HG03159 (cell line): ENCODE measurements around the gene USF3.
A peak's percentile ranks its signal among the peaks of the same experiment; 100 is the strongest.

Experiments used
- ATAC-seq: cut with Tn5 transposase; IDR thresholded peaks from one replicate; pipeline ENCODE4 v1.9.1; 2021; ENCODE audit warnings: mild to moderate bottlenecking, moderate library complexity; ENCODE audit not compliant: unreplicated experiment

The USF3 gene, protein sequence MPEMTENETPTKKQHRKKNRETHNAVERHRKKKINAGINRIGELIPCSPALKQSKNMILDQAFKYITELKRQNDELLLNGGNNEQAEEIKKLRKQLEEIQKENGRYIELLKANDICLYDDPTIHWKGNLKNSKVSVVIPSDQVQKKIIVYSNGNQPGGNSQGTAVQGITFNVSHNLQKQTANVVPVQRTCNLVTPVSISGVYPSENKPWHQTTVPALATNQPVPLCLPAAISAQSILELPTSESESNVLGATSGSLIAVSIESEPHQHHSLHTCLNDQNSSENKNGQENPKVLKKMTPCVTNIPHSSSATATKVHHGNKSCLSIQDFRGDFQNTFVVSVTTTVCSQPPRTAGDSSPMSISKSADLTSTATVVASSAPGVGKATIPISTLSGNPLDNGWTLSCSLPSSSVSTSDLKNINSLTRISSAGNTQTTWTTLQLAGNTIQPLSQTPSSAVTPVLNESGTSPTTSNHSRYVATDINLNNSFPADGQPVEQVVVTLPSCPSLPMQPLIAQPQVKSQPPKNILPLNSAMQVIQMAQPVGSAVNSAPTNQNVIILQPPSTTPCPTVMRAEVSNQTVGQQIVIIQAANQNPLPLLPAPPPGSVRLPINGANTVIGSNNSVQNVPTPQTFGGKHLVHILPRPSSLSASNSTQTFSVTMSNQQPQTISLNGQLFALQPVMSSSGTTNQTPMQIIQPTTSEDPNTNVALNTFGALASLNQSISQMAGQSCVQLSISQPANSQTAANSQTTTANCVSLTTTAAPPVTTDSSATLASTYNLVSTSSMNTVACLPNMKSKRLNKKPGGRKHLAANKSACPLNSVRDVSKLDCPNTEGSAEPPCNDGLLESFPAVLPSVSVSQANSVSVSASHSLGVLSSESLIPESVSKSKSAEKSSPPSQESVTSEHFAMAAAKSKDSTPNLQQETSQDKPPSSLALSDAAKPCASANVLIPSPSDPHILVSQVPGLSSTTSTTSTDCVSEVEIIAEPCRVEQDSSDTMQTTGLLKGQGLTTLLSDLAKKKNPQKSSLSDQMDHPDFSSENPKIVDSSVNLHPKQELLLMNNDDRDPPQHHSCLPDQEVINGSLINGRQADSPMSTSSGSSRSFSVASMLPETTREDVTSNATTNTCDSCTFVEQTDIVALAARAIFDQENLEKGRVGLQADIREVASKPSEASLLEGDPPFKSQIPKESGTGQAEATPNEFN (N-terminal part only)

DNA sequence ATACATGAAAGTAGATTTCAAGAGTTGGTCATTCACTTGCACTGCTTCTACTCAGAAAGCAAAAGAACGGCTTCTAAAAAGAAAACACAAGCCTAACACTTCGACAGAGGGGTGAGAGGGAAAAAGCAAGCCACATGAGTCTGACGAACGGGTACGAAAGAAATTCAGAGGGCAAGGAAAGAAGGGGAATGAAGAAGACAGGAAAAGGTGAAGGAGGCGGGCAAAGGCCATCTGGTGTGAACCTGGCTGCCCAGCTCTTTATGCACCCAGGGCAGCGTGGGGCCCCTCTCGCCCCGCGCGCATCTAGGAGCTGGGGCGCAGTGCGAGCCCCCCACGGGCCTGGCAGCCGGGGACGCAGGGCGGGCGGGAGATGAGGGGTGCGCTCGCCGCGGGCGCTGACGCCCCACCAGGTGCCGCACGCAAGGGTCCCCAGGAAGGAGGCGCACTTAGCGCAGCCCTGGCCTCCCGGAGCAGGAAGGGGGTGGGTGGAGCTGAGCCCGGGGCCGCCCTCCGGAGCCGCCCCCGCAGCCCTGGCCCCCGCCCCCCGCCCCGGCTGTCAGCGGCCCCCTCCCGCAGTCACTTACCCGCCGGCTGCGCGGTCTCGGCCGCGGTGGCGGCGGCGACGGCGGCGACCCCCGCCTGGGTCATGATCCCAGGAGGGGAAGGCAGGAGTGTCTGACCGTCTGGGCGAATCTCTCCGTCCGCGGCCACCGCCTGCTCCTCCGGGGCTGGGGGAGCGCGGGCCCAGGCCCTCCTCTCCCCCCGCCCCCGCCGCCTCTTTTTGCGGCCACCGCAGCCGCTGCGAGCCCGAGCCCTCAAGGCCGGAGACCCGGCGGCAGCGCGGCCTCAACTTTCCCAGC lies at the start of gene USF3:
Gene USF3 (minus strand): TSS at position 857 of the 860 bp plus-strand sequence. CDS start 21,764 bp downstream, outside the sequence.
- peak; percentile 62 for ATAC-seq

DNA sequence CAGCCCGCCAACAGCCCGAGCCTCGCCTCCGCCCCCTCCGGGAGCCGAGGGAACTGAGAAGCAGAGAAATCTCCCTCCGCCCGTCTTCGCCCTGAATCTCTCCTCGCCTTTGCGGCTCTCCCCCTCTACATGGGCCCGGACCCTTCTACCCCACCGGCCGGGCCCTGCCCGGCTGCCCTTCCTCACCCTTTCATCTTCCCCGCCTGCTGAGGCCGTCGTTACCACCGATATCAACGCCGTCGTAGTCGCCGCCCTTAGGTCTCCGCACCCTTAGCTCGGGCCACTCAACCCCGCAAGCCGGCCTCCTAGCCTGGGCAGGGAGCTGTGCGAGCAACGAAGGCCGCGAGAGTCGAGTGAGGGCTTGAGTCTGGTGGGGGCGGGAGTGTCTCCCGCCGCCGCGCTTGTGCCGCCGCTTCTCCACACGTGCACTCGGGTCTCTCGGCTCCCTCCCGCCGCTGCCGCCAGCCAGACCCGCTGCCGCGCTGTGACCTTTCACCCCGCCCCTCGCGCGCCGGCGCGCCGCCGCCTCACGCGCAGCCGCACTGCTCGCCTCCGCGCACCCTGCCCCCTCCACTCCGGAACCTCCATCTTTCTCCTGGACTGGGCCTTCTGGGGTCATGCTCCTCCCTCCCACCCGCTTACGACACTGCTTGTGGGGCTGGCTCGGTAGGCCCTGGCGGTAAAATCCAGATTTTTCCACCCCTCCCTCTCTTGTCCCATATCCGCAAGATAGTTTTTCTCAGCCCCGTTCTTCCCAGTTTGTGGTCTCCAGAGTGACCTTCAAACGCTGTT lies 49.5 kb upstream of the USF3 start, which contains the start of gene NAA50:
Gene NAA50 (minus strand): TSS at position 494 of the 792 bp plus-strand sequence. CDS start 300 bp downstream, at position 194.
- ATAC-seq = peak; percentile 47

DNA sequence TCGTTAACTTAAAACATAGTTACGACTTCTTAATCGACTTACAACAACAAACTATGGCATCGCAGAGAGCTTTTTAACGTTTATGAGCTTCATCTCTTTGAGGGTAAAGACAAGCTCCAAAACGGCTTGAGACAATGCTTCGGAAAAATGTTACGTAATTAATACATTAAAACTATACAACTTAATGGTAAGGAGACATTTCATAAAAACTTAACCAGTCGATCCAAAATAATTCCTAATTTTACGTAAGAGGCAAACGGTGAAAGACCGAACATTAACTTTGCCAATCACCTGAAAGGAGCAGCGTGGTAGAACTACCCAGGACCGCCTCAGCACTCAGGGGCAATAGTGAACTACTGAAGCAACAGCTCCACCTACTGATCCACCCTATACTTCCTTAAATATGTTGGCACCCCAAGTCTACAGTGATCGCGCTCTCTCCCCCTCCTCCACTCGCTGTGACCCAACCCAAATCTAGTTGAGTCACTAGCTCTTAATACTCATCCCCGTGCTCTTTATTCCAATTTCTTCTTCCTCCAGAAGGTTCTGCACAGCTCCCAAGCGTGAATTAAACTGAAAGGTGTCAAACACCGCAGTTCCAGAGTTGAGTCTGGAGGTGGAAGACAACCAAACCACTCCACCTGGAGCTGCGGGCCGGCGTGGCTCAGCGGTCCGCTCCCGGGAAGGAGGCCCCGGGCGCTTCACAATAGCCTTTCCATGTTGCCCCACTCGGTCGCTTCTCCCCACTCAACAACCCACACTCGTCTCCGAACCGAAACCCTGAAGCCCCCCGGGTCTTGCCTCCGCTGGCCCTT lies 48.7 kb upstream of the USF3 start:
- peak; percentile 55 for ATAC-seq

DNA sequence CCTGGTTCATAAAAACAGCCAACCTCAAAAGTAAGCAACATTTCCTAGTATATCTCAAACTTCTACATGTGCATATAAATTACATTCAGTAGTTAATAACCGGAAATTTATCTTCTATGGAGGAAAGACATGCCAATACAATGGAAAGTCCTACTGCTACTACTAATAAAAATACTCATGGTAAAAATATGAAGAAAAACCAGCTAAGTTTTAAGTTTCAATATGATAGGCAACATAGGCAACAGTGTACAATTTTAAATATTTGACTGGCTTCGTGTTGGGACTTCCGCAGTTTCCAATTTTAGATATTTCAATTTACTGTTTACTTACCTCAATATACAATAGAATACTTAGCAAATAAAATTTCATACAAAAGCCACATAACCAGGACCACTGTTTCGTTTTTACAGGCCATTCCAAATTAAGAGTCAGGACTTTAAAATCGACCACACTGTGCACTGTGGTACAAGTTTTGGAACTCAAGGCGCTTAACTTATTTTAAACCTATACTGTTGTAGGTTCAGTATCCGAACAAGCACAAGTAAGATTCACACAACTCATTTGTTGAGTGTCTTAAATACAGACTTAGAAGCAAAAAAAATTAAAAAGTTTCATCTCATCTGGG lies 46.7 kb upstream of the USF3 start:
- ATAC-seq = no peak

DNA sequence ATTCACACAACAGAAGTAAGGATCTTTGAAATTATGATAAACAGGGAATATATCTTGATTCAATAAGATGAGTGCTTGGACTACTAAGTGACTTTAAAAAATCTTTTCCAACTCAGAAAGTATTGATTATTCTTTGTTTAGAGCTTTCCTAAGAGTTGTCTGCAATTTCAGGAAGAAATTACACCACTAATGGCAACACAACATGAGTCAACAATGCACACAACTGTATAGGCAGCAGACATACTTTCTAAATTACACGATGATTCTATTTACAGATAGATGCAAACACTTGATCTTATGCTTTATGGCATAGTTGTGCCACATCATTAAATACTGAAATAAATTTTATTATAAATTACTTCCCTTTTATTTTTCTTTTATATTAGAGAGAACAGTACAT lies 45.2 kb upstream of the USF3 start:
- no peak for ATAC-seq

DNA sequence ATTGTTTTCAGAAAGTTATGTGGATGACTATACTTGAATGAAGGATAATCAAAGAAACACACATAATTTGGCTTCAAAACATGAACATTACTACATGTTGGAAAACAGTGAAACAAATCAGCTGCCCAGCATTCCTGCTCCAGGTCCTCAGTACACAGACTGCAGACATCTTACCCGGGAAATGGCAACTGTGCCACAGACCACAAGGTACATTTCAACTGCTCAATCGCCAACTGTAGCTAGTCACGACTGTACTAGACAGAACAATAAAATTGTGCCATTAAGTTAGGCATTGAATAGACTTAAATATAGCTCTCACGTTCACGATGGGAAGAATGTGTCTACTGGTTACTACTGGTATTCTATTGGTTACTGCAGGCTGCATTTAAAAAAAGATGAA lies 44.6 kb upstream of the USF3 start:
- ATAC-seq = no peak

DNA sequence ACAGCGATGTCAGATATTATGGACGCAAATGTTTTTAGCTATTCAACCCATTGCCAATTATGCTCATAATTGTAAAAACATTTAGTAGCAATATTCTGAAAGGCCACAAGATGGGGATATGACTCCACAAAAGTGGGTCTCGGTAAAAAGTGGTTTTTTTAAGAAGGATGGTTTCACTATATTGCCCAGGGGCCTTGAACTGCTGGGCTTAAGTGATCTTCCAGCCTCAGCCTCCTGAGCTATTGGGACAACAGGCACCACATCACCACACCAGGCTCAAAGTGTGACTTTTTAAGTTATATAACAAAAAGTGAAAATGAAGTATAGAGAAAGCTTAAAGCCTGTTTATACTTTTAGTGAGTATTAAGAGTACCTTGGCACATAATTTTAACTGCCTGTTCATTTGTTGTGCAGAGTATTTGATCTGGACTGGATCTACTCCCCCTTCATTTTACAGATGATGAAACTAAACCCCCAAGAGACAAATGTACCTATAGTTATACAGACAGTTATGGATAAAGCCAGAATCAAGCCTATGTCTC lies 40.2 kb upstream of the USF3 start:
- ATAC-seq = peak; percentile 65

DNA sequence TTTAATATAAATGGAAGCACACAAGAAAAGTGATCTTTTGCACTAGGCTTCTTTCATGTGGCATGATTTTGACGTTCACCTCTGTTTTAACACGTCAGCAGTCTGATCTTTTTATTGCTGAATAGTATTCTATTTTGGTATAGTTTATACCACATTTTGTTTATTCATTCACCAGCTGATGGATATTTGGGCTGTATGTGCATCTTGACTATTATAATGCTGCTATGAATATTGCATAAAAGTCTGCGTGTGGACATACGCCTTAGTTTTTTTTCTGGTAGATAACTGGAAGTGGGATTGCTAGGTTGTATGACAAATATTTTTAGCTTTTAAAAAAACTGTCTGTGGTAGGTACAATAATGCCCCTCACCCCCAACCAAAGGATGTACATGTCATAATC lies 35.3 kb upstream of the USF3 start:
- ATAC-seq = no peak

DNA sequence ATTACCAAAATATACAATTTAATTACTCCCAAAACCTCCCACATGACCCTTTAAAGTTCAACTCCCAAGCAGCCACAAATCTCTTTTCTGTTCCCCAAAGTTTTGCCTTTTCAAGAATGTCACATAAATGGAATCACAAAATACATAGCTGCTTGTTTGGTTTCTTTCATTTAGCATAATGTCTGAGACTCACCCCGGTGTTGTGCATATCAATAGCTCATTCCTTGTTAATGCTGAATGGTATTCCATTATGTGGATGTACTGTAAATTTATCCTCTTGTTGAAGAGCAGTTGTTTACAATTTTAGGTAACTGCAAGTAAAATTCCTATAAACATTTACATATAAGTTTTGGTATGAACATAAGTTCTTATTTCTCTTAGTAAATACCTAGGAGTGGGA lies 34.1 kb upstream of the USF3 start:
- no peak for ATAC-seq

DNA sequence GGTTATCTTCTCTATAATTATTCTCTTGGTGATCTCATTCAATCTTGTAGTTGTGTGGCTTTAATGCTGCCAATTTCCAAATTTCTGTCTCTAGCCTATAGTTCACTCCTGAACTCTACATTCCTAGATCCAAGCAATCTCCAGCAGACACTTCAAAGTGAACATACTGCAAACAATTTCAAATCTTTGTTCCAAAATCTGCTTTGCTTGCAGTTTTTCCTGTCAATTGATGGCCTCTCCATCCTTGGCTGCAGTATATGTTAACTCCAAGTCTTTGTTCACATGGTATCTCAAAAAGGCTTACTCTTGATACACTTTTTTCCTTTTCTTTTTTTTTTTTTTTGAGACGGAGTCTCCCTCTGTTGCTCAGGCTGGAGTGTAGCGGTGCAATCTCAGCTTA lies 32.2 kb upstream of the USF3 start:
- ATAC-seq = no peak

DNA sequence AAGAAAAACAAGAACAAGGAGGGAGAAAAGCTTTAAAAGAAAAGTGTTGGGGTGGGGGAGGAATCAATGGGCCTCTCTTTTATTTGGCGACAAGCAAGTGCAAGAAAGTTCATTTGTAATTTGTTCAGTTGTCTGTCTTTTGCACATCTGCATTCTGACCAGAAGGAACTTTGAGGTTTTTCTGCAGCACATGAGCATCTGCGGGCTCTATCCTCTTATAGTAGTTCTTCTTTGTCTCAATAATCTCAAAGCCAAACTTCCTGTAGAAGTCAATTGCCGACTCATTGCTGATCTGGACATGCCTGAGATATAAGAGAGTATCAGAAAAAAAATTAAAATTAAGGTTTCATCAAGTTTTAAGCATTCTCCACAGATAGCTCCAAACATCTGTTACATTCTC lies 25.2 kb upstream of the USF3 start:
- ATAC-seq = no peak

DNA sequence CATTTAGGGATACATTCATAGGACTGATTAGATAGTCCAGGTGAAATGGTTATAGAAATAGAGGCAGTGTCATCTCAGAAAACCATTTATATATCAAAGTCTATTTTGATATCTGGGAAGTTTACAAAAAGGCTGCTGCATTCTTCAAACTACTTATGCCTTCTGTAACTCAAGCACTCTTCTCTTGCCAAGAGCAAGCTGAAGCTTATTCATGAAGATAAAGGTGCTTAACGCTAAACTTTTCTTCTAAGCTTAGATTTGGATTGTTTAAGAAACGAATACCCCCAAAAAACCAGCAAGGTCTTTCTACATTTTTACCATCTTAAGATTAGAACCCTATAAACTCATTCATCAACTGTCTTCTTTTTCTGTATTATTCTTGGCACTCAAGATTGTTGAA lies 23.3 kb upstream of the USF3 start:
- no peak for ATAC-seq

DNA sequence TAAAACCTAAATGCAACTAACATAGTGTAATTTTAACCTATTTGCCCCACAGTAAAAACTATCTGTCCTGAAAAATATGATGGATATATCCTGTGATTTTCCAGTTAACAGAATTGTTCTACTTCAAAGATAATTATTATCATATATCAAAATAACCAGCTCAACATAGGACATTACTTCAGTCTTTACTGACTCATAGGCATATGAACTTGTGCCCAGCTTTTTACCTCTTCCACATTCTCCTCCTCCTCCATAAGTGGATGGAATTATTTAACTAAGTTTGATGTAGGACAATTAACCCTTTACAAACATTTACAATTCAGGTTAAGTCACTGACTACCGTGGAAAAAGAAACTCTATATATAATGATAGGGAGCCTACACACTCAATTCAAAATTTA lies 22.9 kb upstream of the USF3 start:
- no peak for ATAC-seq

DNA sequence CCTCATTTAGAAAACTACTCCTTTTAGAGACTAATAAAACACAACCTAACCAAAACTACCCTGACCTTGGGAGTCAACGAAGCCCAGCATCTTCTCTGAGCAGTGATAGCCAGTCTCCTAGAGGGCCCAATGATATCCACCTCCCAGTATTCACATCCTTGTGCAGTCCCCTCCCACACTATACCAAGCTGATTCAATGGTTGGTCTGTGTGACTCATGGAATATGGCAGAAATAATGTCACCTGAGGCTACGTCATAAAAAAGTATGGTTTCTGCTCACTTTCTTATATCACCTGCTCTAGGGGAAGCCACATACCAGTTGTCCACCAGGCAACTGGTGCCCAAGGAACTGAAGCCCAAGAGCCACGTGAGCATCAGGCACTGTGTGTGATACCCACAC lies 21.4 kb upstream of the USF3 start:
- ATAC-seq = no peak

DNA sequence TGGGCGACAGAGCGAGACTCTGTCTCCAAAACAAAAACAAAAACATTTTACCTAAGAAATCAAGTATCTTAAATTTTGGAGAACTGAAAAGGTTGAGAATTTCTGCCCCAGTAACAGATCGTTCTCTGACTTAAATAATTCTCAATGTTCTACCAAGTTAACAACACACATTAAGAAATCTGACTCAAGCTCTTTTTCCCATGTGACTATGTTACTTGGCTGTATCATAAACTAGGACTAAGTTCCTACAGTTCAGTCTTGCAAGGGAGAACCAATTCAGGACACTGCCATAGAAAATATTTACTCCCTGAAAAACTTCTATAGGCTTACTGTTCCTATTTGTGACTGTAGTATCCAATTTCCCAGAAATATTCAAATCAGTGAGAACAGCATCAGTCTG lies 20.9 kb upstream of the USF3 start:
- no peak for ATAC-seq

DNA sequence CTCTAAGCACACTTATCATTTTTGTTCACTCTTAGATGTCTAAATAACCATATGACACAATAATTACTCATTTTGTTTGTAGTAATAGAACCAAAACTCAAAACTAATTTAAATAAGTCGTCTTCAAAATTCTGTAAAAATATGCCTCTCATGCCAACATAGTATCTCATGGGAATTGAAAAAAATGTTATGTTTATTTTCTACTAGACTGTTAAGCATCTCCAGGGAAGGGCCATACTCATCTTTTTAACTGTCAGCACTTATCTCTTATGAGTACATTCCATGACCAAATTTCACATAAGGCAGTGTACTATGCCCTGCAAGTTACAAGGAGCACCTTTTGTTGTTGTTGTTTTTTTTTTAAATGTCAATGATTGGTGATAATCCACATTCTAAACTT lies 18.3 kb upstream of the USF3 start:
- ATAC-seq = no peak

DNA sequence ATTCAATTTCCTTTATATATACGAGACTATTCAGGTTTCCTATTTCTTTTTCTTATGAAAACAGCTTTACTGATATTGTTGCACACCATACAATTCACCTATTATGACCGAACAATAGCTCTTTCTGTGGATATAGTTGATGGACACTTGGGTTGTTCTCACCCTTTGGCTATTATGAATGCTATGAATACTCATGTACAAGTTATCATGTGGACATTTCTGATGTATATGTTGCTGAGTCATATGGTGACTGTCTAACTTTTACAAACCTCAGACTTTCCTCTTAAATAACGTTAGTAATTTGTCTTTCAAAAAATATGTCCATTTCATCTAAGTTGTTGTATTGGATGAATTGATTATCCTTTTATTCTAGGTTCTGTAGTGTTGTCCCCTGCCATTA lies 15.7 kb upstream of the USF3 start:
- no peak for ATAC-seq

DNA sequence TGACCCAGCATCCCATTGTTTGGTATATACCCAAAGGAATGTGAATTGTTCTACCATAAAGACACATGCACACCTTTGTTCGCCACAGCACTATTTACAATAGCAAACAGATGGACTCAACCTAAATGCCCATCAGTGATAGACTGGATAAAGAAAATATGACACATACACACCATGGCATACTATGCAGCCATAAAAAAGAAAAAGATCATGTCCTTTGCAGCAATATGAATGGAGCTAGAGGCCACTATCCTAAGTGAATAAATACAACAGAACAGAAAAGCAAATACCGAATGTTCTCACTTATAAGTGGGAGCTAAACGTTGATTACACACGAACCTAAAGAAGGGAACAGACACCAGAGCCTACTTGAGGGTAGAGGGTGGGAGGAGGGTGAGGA lies 11.4 kb upstream of the USF3 start:
- ATAC-seq = no peak
